ENCODE measurements around the gene ZNF90.
A peak's percentile ranks its signal among the peaks of the same experiment; 100 is the strongest.

The ZNF90 gene

DNA sequence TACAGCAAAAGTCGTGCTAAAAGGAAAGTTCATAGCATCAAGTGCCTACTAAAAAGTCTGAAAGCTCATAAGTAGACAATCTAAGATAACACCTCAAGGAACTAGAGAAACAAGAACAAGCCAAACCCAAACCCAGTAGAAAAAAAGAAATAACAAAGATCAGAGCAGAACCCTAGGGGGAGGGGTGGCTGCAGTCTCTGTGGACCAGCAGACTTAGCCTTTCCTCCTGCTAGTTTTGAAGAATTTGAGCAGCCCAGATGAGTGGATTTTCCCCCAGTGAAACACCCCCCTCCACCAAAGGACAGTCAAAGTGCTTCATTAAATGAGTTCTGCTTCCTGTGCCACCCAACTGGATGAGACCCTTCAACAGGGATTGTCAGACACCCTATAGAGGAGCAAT lies 86.7 kb downstream of the ZNF90 start:
- no peak overlapping the region for H3K27ac ChIP-seq (replicated peaks; ENCODE audit: low read length)
- H2BK12ac ChIP-seq (ENCODE audit: low read length) = no peak overlapping the region
- H3K23ac ChIP-seq (ENCODE audit: low read depth, low read length, poor library complexity) = no peak overlapping the region
- H2BK5ac ChIP-seq (ENCODE audit: low read length) = no peak overlapping the region
- no peak overlapping the region for H2BK120ac ChIP-seq (ENCODE audit: low read depth, low read length)
- H3K27me3 ChIP-seq (ENCODE audit: control insufficient read depth in 3 of 3, insufficient read depth in 3 of 3, low read depth in 1 of 3, low read length in 3 of 3) = no peaks in the 10 kb centered on the region
- no CpG with 5 or more reads among the region's 1 CpG for WGBS, 2 donors (ENCODE audit: extremely low coverage in 2 of 2, insufficient read length in 2 of 2, insufficient replicate concordance in 1 of 2)
- no peak overlapping the region for H4K8ac ChIP-seq (ENCODE audit: low read depth, low read length)
- H4K91ac ChIP-seq (ENCODE audit: low read depth, low read length, poor library complexity) = no peak overlapping the region
- DNase-seq (ENCODE audit: low spot score) = no peak
- H3K36me3 ChIP-seq (replicated peaks in 1 of 2; ENCODE audit: control insufficient read depth in 2 of 2, insufficient read depth in 2 of 2, low read length in 2 of 2) = peaks cover 4 to 6% of the 10 kb centered on the region in 2 donors
- H3K14ac ChIP-seq (ENCODE audit: low read length) = no peak overlapping the region
- no peak overlapping the region for H3K18ac ChIP-seq (ENCODE audit: low read length)
- no peak overlapping the region for H3K4ac ChIP-seq (ENCODE audit: low read length)
- no peak overlapping the region for H3K4me2 ChIP-seq (ENCODE audit: insufficient read depth, low read length, poor library complexity, severe bottlenecking)
- peaks cover 2% of the 10 kb centered on the region for H3K79me1 ChIP-seq (ENCODE audit: low read depth, low read length)
- peaks cover 2 to 15% of the 10 kb centered on the region in 2 donors for H3K9me3 ChIP-seq (replicated peaks in 1 of 2; ENCODE audit: control insufficient read depth in 2 of 2, insufficient read depth in 1 of 2, low read depth in 1 of 2, low read length in 2 of 2)
- no peaks in the 10 kb centered on the region for H3K4me1 ChIP-seq (ENCODE audit: control insufficient read depth in 2 of 2, insufficient read depth in 1 of 2, low read depth in 1 of 2, low read length in 2 of 2)
- H3K4me3 ChIP-seq (ENCODE audit: low read length in 2 of 2) = no peak overlapping the region
- no peak overlapping the region for H2AFZ ChIP-seq (ENCODE audit: low read length)
- no peak overlapping the region for H2AK5ac ChIP-seq (ENCODE audit: low read depth, low read length)
- no peak overlapping the region for H3K9ac ChIP-seq (ENCODE audit: low read depth, low read length, poor library complexity)
- no peak overlapping the region for H2BK15ac ChIP-seq (ENCODE audit: low read length)

DNA sequence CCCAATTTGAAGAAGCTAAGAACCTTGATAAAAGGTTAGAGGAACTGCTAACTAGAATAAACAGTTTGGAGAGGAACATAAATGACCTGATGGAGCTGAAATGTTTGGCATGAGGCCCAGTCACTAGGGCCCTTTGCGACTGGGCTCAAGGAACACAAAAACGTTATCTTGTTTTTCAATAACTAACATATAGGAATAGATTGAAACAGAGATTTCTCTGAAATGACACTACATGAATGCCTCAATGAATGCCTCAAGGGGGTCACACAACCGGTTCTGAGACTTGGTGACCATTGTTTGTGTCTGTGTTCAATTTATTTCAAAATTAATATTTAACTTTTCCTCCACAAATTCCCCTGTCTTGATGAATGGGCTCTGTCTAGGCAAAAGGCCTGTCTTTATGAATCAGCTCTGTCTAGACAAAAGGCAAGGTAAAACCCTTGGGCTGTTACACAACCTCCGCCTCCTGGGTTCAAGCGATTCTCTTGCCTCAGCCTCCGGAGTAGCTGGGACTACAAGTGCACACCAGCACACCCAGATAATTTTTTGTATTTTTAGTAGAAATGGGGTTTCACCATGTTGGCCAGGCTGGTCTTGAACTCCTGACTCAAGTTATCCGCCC lies 88.3 kb downstream of the ZNF90 start:
- Histone ChIP-seq H3K4me3 (ENCODE audit: low read length in 2 of 2) (no peak overlapping the region), H2BK5ac (ENCODE audit: low read length) (no peak overlapping the region), H3K4me2 (ENCODE audit: insufficient read depth, low read length, poor library complexity, severe bottlenecking) (no peak overlapping the region), H3K9ac (ENCODE audit: low read depth, low read length, poor library complexity) (no peak overlapping the region), H3K27me3 (ENCODE audit: control insufficient read depth in 3 of 3, insufficient read depth in 3 of 3, low read depth in 1 of 3, low read length in 3 of 3) (no peaks in the 10 kb centered on the region), H3K14ac (ENCODE audit: low read length) (no peak overlapping the region), H2AK5ac (ENCODE audit: low read depth, low read length) (no peak overlapping the region), H3K27ac (replicated peaks; ENCODE audit: low read length) (no peak overlapping the region), H3K4ac (ENCODE audit: low read length) (no peak overlapping the region), H3K23ac (ENCODE audit: low read depth, low read length, poor library complexity) (no peak overlapping the region), H2BK15ac (ENCODE audit: low read length) (no peak overlapping the region), H3K4me1 (ENCODE audit: control insufficient read depth in 2 of 2, insufficient read depth in 1 of 2, low read depth in 1 of 2, low read length in 2 of 2) (no peaks in the 10 kb centered on the region), H3K18ac (ENCODE audit: low read length) (no peak overlapping the region), H2AFZ (ENCODE audit: low read length) (no peak overlapping the region), H2BK120ac (ENCODE audit: low read depth, low read length) (no peak overlapping the region), H4K8ac (ENCODE audit: low read depth, low read length) (no peak overlapping the region), H3K9me3 (replicated peaks in 1 of 2; ENCODE audit: control insufficient read depth in 2 of 2, insufficient read depth in 1 of 2, low read depth in 1 of 2, low read length in 2 of 2) (peaks cover 2 to 29% of the 10 kb centered on the region in 2 donors), H3K36me3 (replicated peaks in 1 of 2; ENCODE audit: control insufficient read depth in 2 of 2, insufficient read depth in 2 of 2, low read length in 2 of 2) (peaks cover 4 to 20% of the 10 kb centered on the region in 2 donors), H2BK12ac (ENCODE audit: low read length) (no peak overlapping the region), H3K79me1 (ENCODE audit: low read depth, low read length) (peaks cover 2% of the 10 kb centered on the region), H4K91ac (ENCODE audit: low read depth, low read length, poor library complexity) (no peak overlapping the region)
- no peak for DNase-seq (ENCODE audit: low spot score)
- WGBS, 2 donors (ENCODE audit: extremely low coverage in 2 of 2, insufficient read length in 2 of 2, insufficient replicate concordance in 1 of 2) = no CpG with 5 or more reads among the region's 7 CpGs

DNA sequence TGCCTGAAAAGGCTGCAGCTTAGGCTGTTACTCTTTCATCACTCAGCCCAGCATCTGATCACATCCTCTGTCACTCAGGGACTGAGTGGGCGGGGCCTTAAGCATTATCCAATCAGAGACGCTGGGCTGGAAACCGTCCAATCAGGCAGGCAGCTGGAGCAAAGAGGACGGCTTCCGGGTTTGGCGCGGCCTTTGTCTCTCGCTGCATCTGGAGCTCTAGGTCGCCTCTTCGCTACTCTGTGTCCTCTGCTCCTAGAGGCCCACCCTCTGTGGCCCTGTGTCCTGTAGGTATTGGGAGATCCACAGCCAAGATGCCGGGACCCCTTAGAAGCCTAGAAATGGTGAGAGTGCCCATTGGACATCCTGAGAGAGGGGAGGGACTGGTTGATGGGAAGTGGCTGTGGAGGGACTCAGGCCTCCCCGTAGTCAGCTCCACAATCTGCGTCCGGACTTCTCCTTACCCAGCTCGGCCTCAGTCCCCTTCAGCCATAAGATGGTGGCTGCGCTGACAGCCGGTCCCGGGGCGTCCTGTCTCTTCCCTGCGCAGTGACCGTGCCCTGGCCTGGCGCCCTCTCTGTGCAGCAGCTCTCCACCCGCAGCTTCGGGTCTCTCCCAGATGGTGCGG lies 89.3 kb downstream of the ZNF90 start, which contains the start of gene ZNF486:
Gene ZNF486 (plus strand): TSS at position 195 of the 625 bp plus-strand sequence. CDS start 117 bp downstream, at position 312.
- peak within 1 kb of the TSS; percentile 61 for H2AK5ac ChIP-seq (ENCODE audit: low read depth, low read length)
- peak within 1 kb of the TSS; percentile 79 for H2AFZ ChIP-seq (ENCODE audit: low read length)
- no peak within 1 kb of the TSS for H4K91ac ChIP-seq (ENCODE audit: low read depth, low read length, poor library complexity)
- no CpG with 5 or more reads among the region's 25 CpGs for WGBS, 2 donors (ENCODE audit: extremely low coverage in 2 of 2, insufficient read length in 2 of 2, insufficient replicate concordance in 1 of 2)
- H3K9ac ChIP-seq (ENCODE audit: low read depth, low read length, poor library complexity) = peak within 1 kb of the TSS; percentile 99
- peak within 1 kb of the TSS; percentile 78 for H3K4me2 ChIP-seq (ENCODE audit: insufficient read depth, low read length, poor library complexity, severe bottlenecking)
- no peak within 1 kb of the TSS for H3K4ac ChIP-seq (ENCODE audit: low read length)
- H3K23ac ChIP-seq (ENCODE audit: low read depth, low read length, poor library complexity) = peak within 1 kb of the TSS; percentile 75
- DNase-seq (ENCODE audit: low spot score) = peak; percentile 96
- H3K4me3 ChIP-seq (ENCODE audit: low read length in 2 of 2) = peak within 1 kb of the TSS; percentile 65 to 89
- peak within 1 kb of the TSS; percentile 25 for H3K14ac ChIP-seq (ENCODE audit: low read length)
- H2BK12ac ChIP-seq (ENCODE audit: low read length) = no peak within 1 kb of the TSS
- peaks cover 10 to 31% of the 10 kb centered on the region in 2 donors for H3K36me3 ChIP-seq (replicated peaks in 1 of 2; ENCODE audit: control insufficient read depth in 2 of 2, insufficient read depth in 2 of 2, low read length in 2 of 2)
- peak within 1 kb of the TSS; percentile 97 for H3K18ac ChIP-seq (ENCODE audit: low read length)
- H2BK5ac ChIP-seq (ENCODE audit: low read length) = peak within 1 kb of the TSS; percentile 77
- H3K27me3 ChIP-seq (ENCODE audit: control insufficient read depth in 3 of 3, insufficient read depth in 3 of 3, low read depth in 1 of 3, low read length in 3 of 3) = no peaks in the 10 kb centered on the region
- peak within 1 kb of the TSS; percentile 50 for H4K8ac ChIP-seq (ENCODE audit: low read depth, low read length)
- no peaks in the 10 kb centered on the region for H3K4me1 ChIP-seq (ENCODE audit: control insufficient read depth in 2 of 2, insufficient read depth in 1 of 2, low read depth in 1 of 2, low read length in 2 of 2)
- peaks cover 2% of the 10 kb centered on the region for H3K79me1 ChIP-seq (ENCODE audit: low read depth, low read length)
- H2BK120ac ChIP-seq (ENCODE audit: low read depth, low read length) = no peak within 1 kb of the TSS
- peak within 1 kb of the TSS; percentile 93 for H2BK15ac ChIP-seq (ENCODE audit: low read length)
- peak within 1 kb of the TSS; percentile 90 for H3K27ac ChIP-seq (replicated peaks; ENCODE audit: low read length)
- peaks cover 3 to 40% of the 10 kb centered on the region in 2 donors for H3K9me3 ChIP-seq (replicated peaks in 1 of 2; ENCODE audit: control insufficient read depth in 2 of 2, insufficient read depth in 1 of 2, low read depth in 1 of 2, low read length in 2 of 2)

DNA sequence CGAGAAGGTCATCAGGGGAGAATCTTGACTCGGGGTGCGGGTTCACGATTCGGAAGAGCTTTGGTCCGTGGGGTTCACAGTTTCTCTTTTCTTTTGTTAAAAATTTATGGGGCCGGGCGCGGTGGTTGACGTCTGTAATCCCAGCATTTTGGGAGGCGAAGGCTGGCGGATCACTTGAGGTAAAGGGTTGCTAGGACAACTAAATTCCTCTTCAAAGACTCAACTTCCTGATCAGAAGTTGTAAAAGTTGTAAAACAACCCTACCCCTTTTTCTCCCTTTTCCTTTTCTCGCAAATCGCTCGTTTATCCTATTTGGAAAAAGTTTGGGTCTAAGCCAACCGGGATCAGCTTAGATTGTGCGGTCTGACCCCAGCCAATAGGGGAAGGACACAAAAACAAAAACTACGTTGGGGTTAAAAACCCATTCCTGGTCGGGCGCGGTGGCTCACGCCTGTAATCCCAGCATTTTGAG lies 89.9 kb downstream of the ZNF90 start:
- Histone ChIP-seq H3K4me3 (ENCODE audit: low read length in 2 of 2) (peak overlapping the region; percentile 65 to 89), H3K4ac (ENCODE audit: low read length) (no peak overlapping the region), H3K4me1 (ENCODE audit: control insufficient read depth in 2 of 2, insufficient read depth in 1 of 2, low read depth in 1 of 2, low read length in 2 of 2) (no peaks in the 10 kb centered on the region), H2BK5ac (ENCODE audit: low read length) (peak overlapping the region; percentile 77), H3K4me2 (ENCODE audit: insufficient read depth, low read length, poor library complexity, severe bottlenecking) (peak overlapping the region; percentile 78), H3K79me1 (ENCODE audit: low read depth, low read length) (peaks cover 2% of the 10 kb centered on the region), H3K9me3 (replicated peaks in 1 of 2; ENCODE audit: control insufficient read depth in 2 of 2, insufficient read depth in 1 of 2, low read depth in 1 of 2, low read length in 2 of 2) (peaks cover 4 to 45% of the 10 kb centered on the region in 2 donors), H4K91ac (ENCODE audit: low read depth, low read length, poor library complexity) (no peak overlapping the region), H2AK5ac (ENCODE audit: low read depth, low read length) (peak overlapping the region; percentile 61), H3K36me3 (replicated peaks in 1 of 2; ENCODE audit: control insufficient read depth in 2 of 2, insufficient read depth in 2 of 2, low read length in 2 of 2) (peaks cover 10 to 35% of the 10 kb centered on the region in 2 donors), H4K8ac (ENCODE audit: low read depth, low read length) (peak overlapping the region; percentile 50), H3K27ac (replicated peaks; ENCODE audit: low read length) (peak overlapping the region; percentile 90), H2BK120ac (ENCODE audit: low read depth, low read length) (no peak overlapping the region), H2AFZ (ENCODE audit: low read length) (peak overlapping the region; percentile 79), H3K23ac (ENCODE audit: low read depth, low read length, poor library complexity) (peak overlapping the region; percentile 75), H3K27me3 (ENCODE audit: control insufficient read depth in 3 of 3, insufficient read depth in 3 of 3, low read depth in 1 of 3, low read length in 3 of 3) (no peaks in the 10 kb centered on the region), H2BK15ac (ENCODE audit: low read length) (peak overlapping the region; percentile 93), H2BK12ac (ENCODE audit: low read length) (no peak overlapping the region), H3K9ac (ENCODE audit: low read depth, low read length, poor library complexity) (peak overlapping the region; percentile 99), H3K18ac (ENCODE audit: low read length) (peak overlapping the region; percentile 97), H3K14ac (ENCODE audit: low read length) (no peak overlapping the region)
- no peak for DNase-seq (ENCODE audit: low spot score)
- WGBS, 2 donors (ENCODE audit: extremely low coverage in 2 of 2, insufficient read length in 2 of 2, insufficient replicate concordance in 1 of 2) = no CpG with 5 or more reads among the region's 22 CpGs
